Activated CD8-positive, alpha-beta T cell treated with anti-CD3 and anti-CD28 coated beads, Interleukin-2, amount 10 ng/mL, durations not matched to agents 7 days and 5 days (primary cell): ENCODE data around the gene SLIT3. TPM values are rescaled to one million over a fixed set of nuclear protein-coding genes. Genes with fewer than 3 reads are reported as not detected.

Source experiments
- ATAC-seq: fragments of 150-1000 bp; cut with Tn5 transposase; one replicate; pipeline ENCODE4 v1.10.0; 2021; ENCODE audit warnings: moderate library complexity
- CTCF ChIA-PET: fragments of 350-600 bp; sonication (Branson Sonifier 250); formaldehyde crosslinking; loops from one replicate; lab custom pipeline; 2021; ENCODE audit warnings: antibody characterized with exemption; lab: Charles Lee
- POLR2A ChIA-PET: fragments of 350-600 bp; sonication (Branson Sonifier 250); formaldehyde crosslinking; loops from one replicate; lab custom pipeline; 2021; ENCODE audit warnings: antibody characterized with exemption; lab: Charles Lee
- DNase-seq: peaks from one replicate; pipeline ENCODE4 v3.0.0-alpha.2; 2020
- H3K27ac Mint-ChIP-seq: one replicate; pipeline ENCODE4 v1.8.0; 2021; ENCODE audit warnings: mild to moderate bottlenecking, mixed read lengths
- H3K27me3 Mint-ChIP-seq: one replicate; pipeline ENCODE4 v1.8.0; 2021; ENCODE audit warnings: low read depth, mixed read lengths
- H3K36me3 Mint-ChIP-seq: one replicate; pipeline ENCODE4 v1.8.0; 2021; ENCODE audit warnings: low read depth, mixed read lengths
- H3K4me1 Mint-ChIP-seq: one replicate; pipeline ENCODE4 v1.8.0; 2021; ENCODE audit warnings: low read depth, mixed read lengths
- H3K4me3 Mint-ChIP-seq: one replicate; pipeline ENCODE4 v1.8.0; 2021; ENCODE audit warnings: mild to moderate bottlenecking, mixed read lengths
- H3K9me3 Mint-ChIP-seq: one replicate; pipeline ENCODE4 v1.8.0; 2022; ENCODE audit warnings: mixed read lengths; ENCODE audit not compliant: insufficient read depth
- total RNA-seq, 2 experiments: library from RNA; stranded (reverse); gene quantifications; one replicate each; pipeline ENCODE4 v1.2.3, GENCODE V29; 2021

The SLIT3 gene
- total RNA-seq, 2 experiments from 2014 or later = not detected

- POLR2A ChIA-PET = no interaction called here
- H3K9me3 Mint-ChIP-seq = no peaks in the 10 kb centered on the region
- no peak for DNase-seq
- H3K4me3 Mint-ChIP-seq = no peak overlapping the region
- no peaks in the 10 kb centered on the region for H3K4me1 Mint-ChIP-seq
- H3K27me3 Mint-ChIP-seq = peaks cover 2% of the 10 kb centered on the region
- CTCF ChIA-PET = no interaction called here
- no peak overlapping the region for H3K27ac Mint-ChIP-seq
- ATAC-seq = no peak
- H3K36me3 Mint-ChIP-seq = no peaks in the 10 kb centered on the region
These were observed 592.9 kb downstream of the SLIT3 start for GRCh38 chr5:168707716-168708695.

GRCh38 chr5:168706655-168707069 lies 594.3 kb downstream of the SLIT3 start:
- H3K4me3 Mint-ChIP-seq = no peak overlapping the region
- ChIA-PET CTCF (interaction anchor here (0.7 to 1.2 kb wide), 2 partner anchors 12 to 27 kb away, joined by 3 read pairs; no protein-coding TSS in a partner anchor), POLR2A (no interaction called here)
- peaks cover 2% of the 10 kb centered on the region for H3K27me3 Mint-ChIP-seq
- ATAC-seq = no peak
- H3K36me3 Mint-ChIP-seq = no peaks in the 10 kb centered on the region
- H3K4me1 Mint-ChIP-seq = no peaks in the 10 kb centered on the region
- DNase-seq = peak; percentile 22
- H3K27ac Mint-ChIP-seq = no peak overlapping the region
- no peaks in the 10 kb centered on the region for H3K9me3 Mint-ChIP-seq

DNA sequence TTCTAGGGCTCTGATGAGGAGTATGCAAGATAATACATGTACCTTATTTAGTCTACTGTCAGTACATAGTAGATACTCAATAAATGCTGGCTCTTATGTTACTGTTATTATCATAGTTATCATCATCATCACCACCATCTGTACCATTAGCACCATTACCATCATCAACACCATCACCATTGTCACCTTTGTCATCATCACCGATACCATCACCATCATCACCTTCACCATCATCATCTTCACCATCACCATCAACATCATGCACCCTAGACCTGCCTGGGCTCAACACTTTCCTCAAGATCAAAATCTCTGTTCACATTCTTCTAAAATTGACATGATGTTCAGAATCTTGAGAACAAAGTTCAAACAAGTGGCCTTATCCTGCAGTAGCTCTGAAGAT lies 595.6 kb downstream of the SLIT3 start:
- Mint-ChIP-seq H3K27me3 (peaks cover 2% of the 10 kb centered on the region), H3K36me3 (no peaks in the 10 kb centered on the region), H3K4me1 (no peaks in the 10 kb centered on the region), H3K4me3 (no peak overlapping the region), H3K9me3 (no peaks in the 10 kb centered on the region), H3K27ac (no peak overlapping the region)
- POLR2A ChIA-PET = no interaction called here
- CTCF ChIA-PET = interaction anchor here (1.2 kb wide), 1 partner anchor 25 kb away, joined by 3 read pairs; no protein-coding TSS in a partner anchor
- no peak for ATAC-seq
- no peak for DNase-seq

GRCh38 chr5:168702511-168702910 lies 598.4 kb downstream of the SLIT3 start:
- no peaks in the 10 kb centered on the region for H3K9me3 Mint-ChIP-seq
- H3K27ac Mint-ChIP-seq = no peak overlapping the region
- H3K4me1 Mint-ChIP-seq = no peaks in the 10 kb centered on the region
- H3K4me3 Mint-ChIP-seq = no peak overlapping the region
- CTCF ChIA-PET = no interaction called here
- peaks cover 2% of the 10 kb centered on the region for H3K27me3 Mint-ChIP-seq
- ATAC-seq (no peak), DNase-seq (no peak)
- no peaks in the 10 kb centered on the region for H3K36me3 Mint-ChIP-seq
- POLR2A ChIA-PET = no interaction called here

GRCh38 chr5:168701641-168702040 lies 599.3 kb downstream of the SLIT3 start:
- Mint-ChIP-seq H3K4me1 (no peaks in the 10 kb centered on the region), H3K4me3 (no peak overlapping the region), H3K27me3 (peaks cover 2% of the 10 kb centered on the region), H3K36me3 (no peaks in the 10 kb centered on the region), H3K27ac (no peak overlapping the region), H3K9me3 (no peaks in the 10 kb centered on the region)
- ChIA-PET CTCF (no interaction called here), POLR2A (no interaction called here)
- ATAC-seq (no peak), DNase-seq (no peak)

GRCh38 chr5:168699002-168699401 lies 601.9 kb downstream of the SLIT3 start:
- Mint-ChIP-seq H3K36me3 (no peaks in the 10 kb centered on the region), H3K27me3 (no peaks in the 10 kb centered on the region), H3K27ac (no peak overlapping the region), H3K4me1 (no peaks in the 10 kb centered on the region), H3K4me3 (no peak overlapping the region), H3K9me3 (no peaks in the 10 kb centered on the region)
- CTCF ChIA-PET = no interaction called here
- DNase-seq (no peak), ATAC-seq (no peak)
- POLR2A ChIA-PET = no interaction called here

DNA sequence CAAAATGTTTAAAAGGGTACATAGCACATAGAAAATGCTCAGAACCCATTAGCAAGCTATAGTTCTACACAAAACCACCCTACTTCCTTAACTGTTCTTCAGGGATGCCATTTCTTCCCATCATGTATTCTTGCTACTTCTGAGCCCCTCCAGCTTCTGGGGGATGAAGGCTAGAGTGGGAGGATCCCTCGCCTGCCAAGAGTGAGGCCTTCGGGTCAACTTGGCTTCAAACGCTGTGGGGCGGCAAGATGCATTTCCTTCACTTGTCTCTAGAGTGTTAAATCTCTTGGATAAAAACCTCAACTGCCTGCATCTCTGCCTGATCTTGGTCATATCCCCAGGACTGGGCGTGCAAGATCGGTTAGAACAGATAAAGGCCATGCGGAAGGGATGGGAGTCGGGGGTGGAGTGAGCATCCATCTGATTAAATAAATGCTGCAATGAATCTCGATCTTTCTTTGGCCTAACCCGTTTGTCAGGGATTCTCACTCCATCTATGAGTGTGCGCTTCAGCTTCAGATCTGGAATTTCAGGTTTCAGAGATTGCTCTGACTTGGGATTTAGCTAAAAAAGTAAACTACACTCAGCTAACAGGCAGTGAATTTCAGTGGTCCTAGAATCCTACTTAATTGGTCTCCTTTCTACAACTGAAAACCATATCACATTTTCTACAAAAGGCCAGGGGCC lies 603.8 kb downstream of the SLIT3 start:
- Mint-ChIP-seq H3K4me3 (no peak overlapping the region), H3K9me3 (no peaks in the 10 kb centered on the region), H3K4me1 (no peaks in the 10 kb centered on the region), H3K27me3 (peaks cover 3% of the 10 kb centered on the region), H3K27ac (no peak overlapping the region), H3K36me3 (no peaks in the 10 kb centered on the region)
- DNase-seq (no peak), ATAC-seq (no peak)
- ChIA-PET CTCF (no interaction called here), POLR2A (no interaction called here)

GRCh38 chr5:168696611-168697010 lies 604.3 kb downstream of the SLIT3 start:
- Mint-ChIP-seq H3K27me3 (peaks cover 5% of the 10 kb centered on the region), H3K9me3 (no peaks in the 10 kb centered on the region), H3K36me3 (no peaks in the 10 kb centered on the region), H3K4me3 (no peak overlapping the region), H3K27ac (no peak overlapping the region), H3K4me1 (no peaks in the 10 kb centered on the region)
- no peak for ATAC-seq
- ChIA-PET POLR2A (no interaction called here), CTCF (no interaction called here)
- no peak for DNase-seq

DNA sequence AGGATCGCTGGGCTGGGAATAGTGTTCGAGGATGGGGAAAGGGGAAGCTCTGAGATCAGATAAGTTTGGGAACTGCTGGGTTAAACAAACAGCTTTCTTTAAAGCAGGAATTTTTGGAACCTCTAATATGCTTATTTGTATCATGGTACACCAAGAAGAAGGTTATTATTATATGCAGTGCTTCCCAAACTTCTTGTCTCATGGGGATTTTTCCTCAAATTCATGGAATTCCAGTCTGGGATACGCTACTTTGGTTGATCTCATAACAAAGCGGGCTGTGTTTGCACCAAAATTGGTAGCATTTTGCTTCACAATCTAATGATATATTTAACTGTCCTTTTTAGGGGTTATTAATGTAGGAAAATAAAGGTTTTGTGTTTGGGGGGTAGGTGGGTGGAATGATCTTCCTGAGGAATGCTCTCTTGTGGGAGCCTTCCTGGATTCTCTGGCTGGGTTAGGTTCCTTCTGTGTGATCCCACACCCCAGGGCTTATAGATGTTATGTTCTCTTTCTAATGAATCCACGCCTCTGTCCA lies 605.6 kb downstream of the SLIT3 start:
- peaks cover 5% of the 10 kb centered on the region for H3K27me3 Mint-ChIP-seq
- H3K9me3 Mint-ChIP-seq = no peaks in the 10 kb centered on the region
- ChIA-PET POLR2A (no interaction called here), CTCF (interaction anchor here (1.0 kb wide), 1 partner anchor 15 kb away, joined by 3 read pairs; no protein-coding TSS in a partner anchor)
- H3K4me1 Mint-ChIP-seq = no peaks in the 10 kb centered on the region
- H3K36me3 Mint-ChIP-seq = no peaks in the 10 kb centered on the region
- DNase-seq (no peak), ATAC-seq (no peak)
- H3K4me3 Mint-ChIP-seq = no peak overlapping the region
- H3K27ac Mint-ChIP-seq = no peak overlapping the region

- Mint-ChIP-seq H3K27ac (no peak overlapping the region), H3K36me3 (no peaks in the 10 kb centered on the region), H3K4me1 (no peaks in the 10 kb centered on the region), H3K9me3 (no peaks in the 10 kb centered on the region), H3K4me3 (no peak overlapping the region), H3K27me3 (peaks cover 5% of the 10 kb centered on the region)
- ATAC-seq = no peak
- DNase-seq = no peak
- POLR2A ChIA-PET = no interaction called here
- CTCF ChIA-PET = interaction anchor here (0.6 to 0.7 kb wide), 2 partner anchors 12 to 17 kb away, joined by 3 read pairs; no protein-coding TSS in a partner anchor
These were observed 606.6 kb downstream of the SLIT3 start for GRCh38 chr5:168694289-168694688.

- no peak for DNase-seq
- Mint-ChIP-seq H3K27ac (no peak overlapping the region), H3K36me3 (no peaks in the 10 kb centered on the region), H3K27me3 (peaks cover 5% of the 10 kb centered on the region), H3K4me1 (no peaks in the 10 kb centered on the region), H3K9me3 (no peaks in the 10 kb centered on the region), H3K4me3 (no peak overlapping the region)
- ATAC-seq = no peak
- POLR2A ChIA-PET = no interaction called here
- CTCF ChIA-PET = interaction anchor here (0.7 kb wide), 1 partner anchor 12 kb away, joined by 3 read pairs; no protein-coding TSS in a partner anchor
These were observed 607.1 kb downstream of the SLIT3 start for GRCh38 chr5:168693883-168694282.

- ChIA-PET POLR2A (no interaction called here), CTCF (no interaction called here)
- Mint-ChIP-seq H3K9me3 (no peaks in the 10 kb centered on the region), H3K27me3 (peaks cover 5% of the 10 kb centered on the region), H3K4me3 (no peak overlapping the region), H3K27ac (no peak overlapping the region), H3K36me3 (no peaks in the 10 kb centered on the region), H3K4me1 (no peaks in the 10 kb centered on the region)
- DNase-seq (no peak), ATAC-seq (no peak)
These were observed 607.6 kb downstream of the SLIT3 start for GRCh38 chr5:168693297-168693696.
